Suppressor macrophage treated with lipopolysaccharide for 1 hour (primary cell): ENCODE data around the gene KCNH2.

Experiments
- DNase-seq, 3 donors: peaks; one replicate each; pipeline ENCODE4 v3.0.0-alpha.2; 2020 to 2022

The KCNH2 gene

DNA sequence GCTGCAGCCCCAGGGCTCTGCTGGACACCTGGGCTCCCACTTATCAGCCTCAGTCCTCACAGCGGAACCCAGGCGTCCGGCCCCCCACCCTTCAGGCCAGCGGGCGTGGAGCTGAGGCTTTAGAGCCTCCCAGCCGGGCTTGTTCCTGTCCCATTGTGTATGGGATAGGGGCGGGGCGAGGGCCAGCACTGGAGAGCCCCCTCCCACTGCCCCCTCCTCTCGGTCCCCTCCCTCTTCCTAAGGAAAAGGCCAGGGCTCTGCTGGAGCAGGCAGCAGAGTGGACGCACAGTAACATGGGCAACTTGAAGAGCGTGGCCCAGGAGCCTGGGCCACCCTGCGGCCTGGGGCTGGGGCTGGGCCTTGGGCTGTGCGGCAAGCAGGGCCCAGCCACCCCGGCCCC is 15.4 kb upstream of the KCNH2 start:
- no peak for DNase-seq

DNA sequence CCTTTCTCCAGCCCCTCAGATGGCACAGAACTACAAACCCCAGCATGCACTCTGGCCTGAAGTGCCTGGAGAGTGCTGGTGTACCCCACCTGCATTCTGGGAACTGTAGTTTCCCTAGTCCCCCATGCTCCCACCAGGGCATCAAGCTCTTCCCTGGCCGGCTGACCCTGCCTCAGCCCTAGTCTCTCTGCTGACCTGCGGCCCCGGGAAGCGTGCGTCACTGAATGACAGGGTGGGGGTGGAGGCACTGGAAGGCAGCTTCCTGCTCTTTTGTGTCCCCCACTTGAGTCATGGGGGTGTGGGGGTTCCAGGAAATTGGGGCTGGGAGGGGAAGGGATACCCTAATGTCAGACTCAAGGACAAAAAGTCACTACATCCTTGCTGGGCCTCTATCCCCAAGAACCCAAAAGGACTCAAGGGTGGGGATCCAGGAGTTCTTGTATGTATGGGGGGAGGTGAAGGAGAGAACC is 14.7 kb upstream of the KCNH2 start:
- peak; percentile 29 to 38 (median 35) for DNase-seq

DNA sequence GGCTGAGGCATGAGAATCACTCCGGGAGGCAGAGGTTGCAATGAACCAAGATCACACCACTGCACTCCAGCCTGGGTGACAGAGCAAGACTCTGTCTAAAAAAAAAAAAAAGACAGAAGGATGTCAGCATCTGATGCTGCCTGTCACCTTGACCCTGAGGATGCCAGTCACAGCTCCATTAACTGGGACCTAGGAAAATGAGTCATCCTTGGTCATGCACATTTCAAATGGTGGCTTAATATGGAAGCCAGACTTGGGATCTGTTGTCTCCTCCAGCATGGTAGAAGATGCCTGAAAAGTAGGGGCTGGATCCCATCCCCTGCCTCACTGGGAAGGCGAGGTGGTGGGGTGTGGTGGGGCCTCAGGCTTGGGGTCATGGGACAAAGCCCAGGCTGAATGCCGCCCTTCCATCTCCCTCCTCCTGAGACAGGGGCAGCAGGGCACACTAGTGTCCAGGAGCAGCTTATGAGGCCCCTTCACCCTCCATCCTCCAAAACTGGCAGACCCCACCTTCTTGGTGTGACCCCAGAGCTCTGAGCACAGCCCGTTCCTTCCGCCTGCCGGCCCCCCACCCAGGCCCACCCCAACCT is 14.0 kb upstream of the KCNH2 start:
- DNase-seq = peak in 1 of 3 donors; percentile 30

- no peak for DNase-seq
Observed at GRCh38 chr7:150990416-150991186, 12.5 kb upstream of the KCNH2 start, which contains the start of gene NOS3. Gene NOS3, plus strand, starts transcription at chr7:150991017. Its CDS starts 2,787 bp downstream, at chr7:150993804.

GRCh38 chr7:150989456-150989855 is 11.3 kb upstream of the KCNH2 start:
- peak; percentile 59 to 74 (median 67) for DNase-seq

- DNase-seq = peak; percentile 74 to 89 (median 89)
Observed at GRCh38 chr7:150988230-150989226, 10.4 kb upstream of the KCNH2 start.

- DNase-seq = no peak
Observed at GRCh38 chr7:150986556-150986955, 8.4 kb upstream of the KCNH2 start.

- DNase-seq = peak; percentile 71 to 82 (median 77)
Observed at GRCh38 chr7:150986099-150986512, 8.0 kb upstream of the KCNH2 start.

- peak; percentile 31 to 61 (median 57) for DNase-seq
Observed at GRCh38 chr7:150983893-150984368, 5.8 kb upstream of the KCNH2 start.

DNA sequence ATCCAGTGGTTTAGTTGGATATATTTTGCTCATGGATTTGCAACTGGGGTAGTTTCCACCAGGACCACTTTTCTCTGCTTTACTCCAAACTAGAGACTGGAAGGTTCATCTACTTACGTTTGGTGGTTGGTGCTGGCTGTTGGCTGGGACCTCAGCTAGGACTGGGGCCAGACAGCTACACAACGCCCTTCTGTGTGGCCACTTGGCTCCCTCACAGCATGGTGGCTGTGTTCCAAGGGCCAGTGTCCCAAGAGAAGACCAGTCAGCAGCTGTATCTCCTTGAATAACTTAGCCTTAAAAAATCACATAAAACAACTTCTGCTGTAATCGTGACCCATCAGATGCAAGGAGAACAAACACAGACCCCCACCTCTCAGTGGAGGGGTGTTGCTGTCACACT is 4.2 kb upstream of the KCNH2 start:
- DNase-seq = no peak

- no peak for DNase-seq
Observed at GRCh38 chr7:150981644-150982043, 3.5 kb upstream of the KCNH2 start.

- no peak for DNase-seq
Observed at GRCh38 chr7:150980663-150981062, 2.5 kb upstream of the KCNH2 start.

DNA sequence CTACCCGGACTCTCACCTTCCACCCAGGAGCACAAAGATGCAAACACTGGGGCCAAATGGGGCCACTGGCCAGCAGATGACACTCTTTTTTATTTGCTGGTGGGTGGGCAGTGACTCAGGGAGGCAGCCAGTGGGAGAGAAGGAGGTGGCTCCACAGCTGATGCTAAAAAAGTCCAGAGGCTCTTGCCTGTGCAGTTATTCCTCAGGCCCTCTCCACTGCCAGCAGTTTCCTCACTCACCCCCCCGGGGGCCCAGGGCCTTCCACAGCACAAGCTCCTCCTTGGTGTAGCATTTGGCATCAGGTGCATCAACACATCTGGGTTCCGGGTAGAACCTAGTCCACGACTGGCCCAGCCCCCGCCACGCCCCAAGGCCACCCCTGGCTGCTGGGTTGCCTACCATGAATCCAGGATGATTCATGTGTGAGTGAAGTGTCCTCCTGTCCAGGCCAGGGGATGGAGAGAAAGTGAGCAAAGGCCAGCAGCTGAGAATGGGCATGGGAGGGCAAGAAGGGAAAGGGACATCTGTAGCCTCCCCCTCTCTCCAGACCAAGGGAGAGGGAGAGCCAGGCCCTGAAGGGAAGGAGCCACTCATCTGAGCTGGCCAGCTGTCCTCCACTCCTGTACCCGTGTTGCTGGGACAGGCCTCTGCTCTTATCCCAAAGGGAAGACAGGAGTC is 1.7 kb upstream of the KCNH2 start:
- DNase-seq = peak; percentile 50 to 53 (median 52)

DNA sequence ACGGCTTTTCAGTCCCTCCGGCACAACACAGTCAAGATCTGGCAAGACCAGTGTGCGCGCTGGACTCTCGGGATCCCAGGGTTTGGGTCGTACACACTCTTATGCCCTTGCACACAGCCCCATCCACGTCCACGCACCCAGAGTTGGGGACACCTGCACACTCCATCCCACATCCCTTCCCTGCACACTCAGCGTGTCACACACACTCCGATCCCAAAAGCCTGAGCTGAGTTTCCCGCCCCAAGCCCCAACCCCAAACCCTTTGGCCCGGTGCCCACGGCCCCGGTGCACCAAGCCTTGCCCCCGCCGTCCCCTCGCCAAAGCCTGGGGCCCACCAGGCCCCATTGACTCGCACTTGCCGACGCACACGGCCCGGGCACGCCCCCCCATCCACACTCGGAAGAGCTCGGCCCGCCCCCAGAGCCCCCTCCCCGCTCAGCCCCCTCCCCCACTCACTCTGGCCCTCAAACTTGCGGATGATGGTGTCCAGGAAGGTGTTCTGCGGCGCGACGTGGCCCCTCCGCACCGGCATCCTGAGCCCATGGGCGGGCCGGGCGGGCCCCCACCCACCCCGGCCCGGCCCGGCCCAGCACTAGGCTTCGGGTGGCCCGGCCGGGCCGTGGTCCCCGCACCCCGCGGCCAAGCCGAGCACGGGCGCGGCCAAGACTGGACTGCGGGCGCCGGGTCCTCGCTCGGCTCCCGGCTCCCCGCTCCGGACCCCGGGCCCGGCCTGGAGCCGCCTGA is 567 bp downstream of the KCNH2 start:
- DNase-seq = no peak

GRCh38 chr7:150976529-150977381 is 1.4 kb downstream of the KCNH2 start:
- no peak for DNase-seq

- DNase-seq = no peak
Observed at GRCh38 chr7:150975536-150976319, 2.4 kb downstream of the KCNH2 start.

DNA sequence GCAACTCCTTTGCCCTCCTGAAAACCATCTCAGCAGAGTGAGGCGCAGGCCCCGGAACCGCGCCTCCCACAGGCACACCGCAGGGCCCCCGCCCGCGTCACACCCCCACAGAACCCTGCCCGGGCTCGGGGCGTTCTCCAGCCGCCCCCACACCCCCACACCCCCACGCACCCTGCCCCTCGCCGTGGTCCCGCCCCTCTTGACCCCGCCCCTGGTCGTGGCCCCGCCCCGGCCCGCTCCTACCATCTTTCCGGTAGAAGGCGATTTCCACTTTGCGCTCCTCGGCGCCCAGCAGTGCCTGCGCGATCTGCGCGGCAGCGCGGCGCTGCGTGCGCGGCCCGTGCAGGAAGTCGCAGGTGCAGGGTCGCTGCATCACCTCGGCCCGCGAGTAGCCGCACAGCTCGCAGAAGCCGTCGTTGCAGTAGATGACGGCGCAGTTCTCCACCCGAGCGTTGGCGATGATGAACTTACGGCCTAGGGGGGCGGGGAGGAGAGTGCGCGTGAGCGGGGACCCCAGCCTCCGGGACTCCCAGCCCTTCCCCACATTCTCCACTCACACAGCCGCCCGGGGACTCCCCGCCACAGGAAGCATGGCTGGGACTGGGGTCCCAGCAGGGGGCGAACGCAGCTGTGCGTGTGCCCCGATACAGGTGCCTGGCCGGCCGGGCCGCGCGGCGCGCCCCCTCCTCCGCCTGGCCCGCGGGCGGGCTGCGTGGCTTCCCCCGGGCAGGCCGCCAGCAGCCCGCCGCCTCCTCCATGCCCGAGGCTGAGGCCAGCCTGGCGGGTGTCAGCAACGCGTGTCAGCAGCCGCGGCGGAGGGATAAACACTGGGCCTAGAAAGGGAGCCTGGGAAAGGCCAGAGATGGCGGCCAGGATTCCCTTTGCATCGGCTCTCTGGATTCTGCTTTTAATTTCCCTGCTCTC is 3.4 kb downstream of the KCNH2 start:
- DNase-seq = peak in 2 of 3 donors; percentile 30 to 54
